DOHH2 (cell line): ENCODE measurements around the gene FLII.

Experiments used
- EZH2phosphoT487 ChIP-seq: fragments of 200-600 bp; sonication (generic); IDR thresholded peaks from 2 replicates; pipeline ENCODE4 v1.6.1; 2017; ENCODE audit warnings: borderline replicate concordance, mild to moderate bottlenecking, antibody characterized with exemption, low read length, moderate library complexity, mixed read lengths
- TF ChIP-seq, protein P1 (sequence below): fragments of 200-600 bp; sonication (generic); IDR thresholded peaks from one replicate; pipeline ENCODE4 v1.5.1; 2014; ENCODE audit warnings: antibody characterized with exemption, mild to moderate bottlenecking, low read depth, low read length; ENCODE audit not compliant: poor library complexity, severe bottlenecking

DNA sequence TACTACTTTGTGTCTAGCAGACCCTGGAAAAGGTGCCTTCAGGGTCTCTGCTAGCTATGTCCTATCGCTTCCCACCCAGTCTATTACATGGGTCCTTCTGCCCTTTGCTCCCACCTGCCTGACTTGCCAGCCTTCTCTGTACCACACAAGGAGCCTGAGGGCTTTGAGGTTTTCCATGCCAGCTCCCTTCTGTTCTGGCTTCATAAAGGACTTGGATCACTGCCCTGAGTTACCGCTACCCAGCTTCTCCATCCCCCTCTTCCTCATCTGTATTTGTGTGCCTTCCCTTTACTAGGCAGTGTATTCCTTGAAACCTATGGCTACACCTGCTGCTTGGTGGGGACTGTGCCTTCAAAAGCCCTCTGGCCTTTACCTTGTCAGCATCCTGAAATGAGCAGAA lies 52.7 kb downstream of the FLII start:
- TF ChIP-seq, protein P1, sequence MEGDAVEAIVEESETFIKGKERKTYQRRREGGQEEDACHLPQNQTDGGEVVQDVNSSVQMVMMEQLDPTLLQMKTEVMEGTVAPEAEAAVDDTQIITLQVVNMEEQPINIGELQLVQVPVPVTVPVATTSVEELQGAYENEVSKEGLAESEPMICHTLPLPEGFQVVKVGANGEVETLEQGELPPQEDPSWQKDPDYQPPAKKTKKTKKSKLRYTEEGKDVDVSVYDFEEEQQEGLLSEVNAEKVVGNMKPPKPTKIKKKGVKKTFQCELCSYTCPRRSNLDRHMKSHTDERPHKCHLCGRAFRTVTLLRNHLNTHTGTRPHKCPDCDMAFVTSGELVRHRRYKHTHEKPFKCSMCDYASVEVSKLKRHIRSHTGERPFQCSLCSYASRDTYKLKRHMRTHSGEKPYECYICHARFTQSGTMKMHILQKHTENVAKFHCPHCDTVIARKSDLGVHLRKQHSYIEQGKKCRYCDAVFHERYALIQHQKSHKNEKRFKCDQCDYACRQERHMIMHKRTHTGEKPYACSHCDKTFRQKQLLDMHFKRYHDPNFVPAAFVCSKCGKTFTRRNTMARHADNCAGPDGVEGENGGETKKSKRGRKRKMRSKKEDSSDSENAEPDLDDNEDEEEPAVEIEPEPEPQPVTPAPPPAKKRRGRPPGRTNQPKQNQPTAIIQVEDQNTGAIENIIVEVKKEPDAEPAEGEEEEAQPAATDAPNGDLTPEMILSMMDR: no peak
- no peak for TF ChIP-seq EZH2phosphoT487
